ENCODE results near the gene COL18A1.

Gene COL18A1

DNA sequence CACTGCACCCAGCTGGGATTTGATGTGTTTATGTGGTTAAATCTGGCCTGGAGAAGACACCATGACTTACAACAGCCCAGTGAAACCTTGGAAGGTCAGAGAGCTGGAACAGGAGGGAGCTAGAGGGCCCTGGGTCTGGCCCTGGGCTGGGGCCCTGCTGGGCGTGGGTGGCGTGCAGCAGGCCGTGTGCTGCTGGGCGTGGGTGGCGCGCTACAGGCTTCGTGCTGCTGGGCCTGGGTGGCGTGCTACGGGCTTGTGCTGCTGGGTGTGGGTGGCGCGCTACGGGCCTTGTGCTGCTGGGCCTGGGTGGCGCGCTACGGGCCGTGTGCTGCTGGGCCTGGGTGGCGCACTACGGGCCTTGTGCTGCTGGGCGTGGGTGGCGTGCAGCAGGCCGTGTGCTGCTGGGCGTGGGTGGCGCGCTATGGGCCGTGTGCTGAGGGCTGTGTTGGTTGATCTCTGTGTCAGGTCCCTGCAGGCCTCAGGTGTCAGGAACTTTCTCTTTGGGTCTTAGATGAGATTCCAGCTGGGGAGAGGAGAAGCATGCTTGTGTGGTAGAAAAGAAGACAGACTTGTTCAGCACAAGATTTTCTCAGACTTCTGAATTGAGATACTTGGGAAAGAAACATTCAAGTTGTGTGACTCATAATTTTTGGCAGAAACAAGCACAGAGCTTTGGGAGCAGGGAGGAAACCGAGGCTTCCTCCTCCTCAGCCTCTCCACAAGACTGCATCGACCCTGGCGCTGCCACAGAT is 66.0 kb downstream of the COL18A1 start:
- no peak for DNase-seq

DNA sequence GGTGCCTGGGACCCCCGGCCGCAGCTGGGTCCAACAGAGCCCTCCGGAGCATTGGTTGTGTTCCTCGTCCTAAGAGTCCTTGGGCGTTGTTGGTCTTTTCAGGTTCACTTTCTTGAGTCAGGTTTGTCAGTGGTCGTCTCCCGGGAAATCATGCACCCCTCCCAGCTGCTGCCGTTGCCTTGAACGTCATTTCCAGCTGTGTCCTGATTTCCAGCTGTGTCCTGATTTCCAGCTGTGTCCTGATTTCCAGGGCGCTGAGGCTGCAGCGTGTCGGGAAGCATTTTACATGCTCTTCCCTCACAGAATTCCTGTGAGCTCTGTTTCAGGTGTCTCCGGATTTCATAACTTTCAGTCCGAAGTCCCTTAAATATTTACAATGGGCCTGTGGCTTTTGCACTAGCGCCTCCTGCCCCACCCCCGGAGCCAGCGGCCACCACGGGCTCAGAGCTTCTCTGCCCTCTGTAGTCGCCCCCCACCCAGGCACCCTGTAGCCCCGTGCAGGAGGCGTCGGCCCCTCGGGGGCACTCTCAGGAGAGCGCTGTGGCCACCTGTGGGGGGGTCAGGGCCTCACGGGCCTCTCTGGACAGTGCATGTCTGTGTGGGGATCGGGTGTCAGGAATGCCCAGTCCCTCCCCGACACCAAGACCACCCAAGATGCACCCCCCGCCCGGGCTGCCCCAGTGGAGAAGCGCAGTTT is 66.7 kb downstream of the COL18A1 start:
- no peak for DNase-seq

DNA sequence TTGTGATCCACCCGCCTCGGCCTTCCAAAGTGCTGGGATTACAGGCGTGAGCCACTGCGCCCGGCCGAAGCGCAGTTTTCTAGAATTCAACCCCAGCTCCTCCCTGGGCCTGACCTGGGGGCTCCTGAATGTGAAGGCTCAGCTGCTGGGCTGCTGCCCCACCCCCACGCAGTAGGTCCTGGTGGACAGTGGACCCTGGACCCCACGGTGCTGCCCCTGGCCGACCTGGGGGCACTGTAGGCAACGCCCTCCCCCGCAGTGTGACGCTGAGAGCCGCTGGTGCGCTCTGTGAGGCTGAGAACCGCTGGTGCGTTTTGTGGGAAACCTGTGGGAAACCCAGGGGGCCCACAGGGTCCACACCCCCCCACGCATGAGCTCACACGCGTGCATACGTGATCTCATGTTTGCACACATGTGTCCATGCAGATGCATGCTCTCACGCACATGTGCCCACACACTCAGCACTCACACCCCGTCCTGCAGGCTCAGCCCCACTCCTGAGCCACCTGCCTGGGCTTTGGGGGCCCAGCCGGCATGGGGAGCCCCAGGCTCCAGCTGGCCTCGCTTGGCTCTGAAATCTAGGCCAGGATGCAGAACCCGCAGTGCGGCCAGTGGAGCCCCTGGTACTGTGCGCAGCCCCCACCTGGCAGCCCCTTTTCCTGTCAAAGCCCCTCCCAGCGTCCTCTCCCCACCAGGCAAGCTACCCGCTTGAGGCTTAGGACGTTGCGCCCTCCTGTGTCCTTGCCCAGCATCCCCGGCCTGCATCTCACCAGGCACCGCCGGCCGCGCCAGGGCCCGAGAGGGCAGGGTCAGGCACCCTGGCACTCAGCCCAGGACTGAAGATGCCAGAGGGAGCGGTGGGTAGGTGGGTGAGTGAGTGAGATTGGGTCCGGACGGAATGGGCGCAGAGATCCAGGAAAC is 67.7 kb downstream of the COL18A1 start:
- DNase-seq, result no peak

DNA sequence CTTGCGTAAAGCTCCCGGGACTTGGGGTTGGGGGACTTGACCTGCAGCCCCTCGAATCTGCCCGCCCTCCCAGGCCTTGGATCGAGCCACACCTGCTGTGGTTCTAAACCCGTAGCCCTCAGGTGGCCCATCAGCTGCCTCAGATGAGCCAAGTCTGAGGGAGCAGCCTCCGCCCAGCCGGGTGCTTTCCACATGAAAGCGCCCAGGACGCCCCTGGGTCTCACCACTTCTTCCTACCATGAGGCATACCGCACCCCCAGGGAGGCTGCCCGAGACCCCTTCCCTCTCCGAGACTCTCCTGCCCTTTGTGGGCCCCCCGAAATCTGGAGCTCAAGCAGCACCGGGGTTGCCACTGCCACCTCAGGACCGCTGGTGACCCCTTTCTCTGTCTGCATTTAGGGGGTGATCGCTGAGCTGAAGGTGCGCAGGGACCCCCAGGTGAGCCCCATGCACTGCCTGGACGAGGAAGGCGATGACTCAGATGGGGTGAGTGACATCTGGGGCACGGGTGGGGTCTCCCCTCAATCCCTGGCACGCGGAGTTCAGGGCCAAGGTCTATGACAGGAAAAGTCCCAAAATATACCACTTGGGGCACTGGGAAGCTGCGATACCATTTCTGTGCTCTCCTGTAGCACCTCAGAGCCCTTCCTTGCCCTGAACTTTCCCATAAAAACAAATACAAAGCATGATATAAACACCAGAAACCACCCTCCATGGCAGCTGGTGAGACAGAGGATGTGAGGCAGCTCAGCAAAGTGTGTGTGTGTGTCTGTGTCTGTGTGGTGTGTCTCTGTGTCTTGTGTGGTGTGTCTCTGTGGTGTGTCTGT is 68.7 kb downstream of the COL18A1 start:
- DNase-seq, result no peak

DNA sequence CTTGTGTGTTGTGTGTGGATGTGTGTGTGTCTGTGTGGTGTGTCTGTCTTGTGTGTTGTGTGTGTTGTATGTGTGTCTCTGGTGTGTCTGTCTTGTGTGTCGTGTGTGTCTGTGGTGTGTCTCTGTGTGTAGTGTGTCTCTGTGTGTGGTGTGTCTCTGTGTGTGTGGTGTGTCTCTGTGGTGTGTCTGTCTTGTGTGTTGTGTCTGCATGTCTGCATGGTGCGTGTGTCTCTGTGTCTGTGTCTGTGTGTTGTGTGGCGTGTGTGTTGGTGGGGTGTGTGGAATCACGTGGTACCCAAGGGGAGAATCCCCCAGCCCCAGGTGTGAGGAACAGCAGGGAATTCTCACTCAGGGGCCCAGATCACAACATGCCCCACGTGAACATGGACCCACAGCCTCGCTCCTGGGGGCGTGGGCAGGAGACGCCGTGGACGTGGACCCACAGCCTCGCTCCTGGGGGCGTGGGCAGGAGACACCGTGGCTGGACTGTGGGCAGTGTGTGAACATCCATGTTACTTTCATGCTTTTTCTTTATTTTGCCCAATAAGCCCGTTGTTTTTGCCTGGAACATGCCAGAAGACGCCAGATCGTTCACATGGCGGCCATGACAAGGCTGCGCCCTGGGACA is 69.5 kb downstream of the COL18A1 start:
- no peak for DNase-seq

DNA sequence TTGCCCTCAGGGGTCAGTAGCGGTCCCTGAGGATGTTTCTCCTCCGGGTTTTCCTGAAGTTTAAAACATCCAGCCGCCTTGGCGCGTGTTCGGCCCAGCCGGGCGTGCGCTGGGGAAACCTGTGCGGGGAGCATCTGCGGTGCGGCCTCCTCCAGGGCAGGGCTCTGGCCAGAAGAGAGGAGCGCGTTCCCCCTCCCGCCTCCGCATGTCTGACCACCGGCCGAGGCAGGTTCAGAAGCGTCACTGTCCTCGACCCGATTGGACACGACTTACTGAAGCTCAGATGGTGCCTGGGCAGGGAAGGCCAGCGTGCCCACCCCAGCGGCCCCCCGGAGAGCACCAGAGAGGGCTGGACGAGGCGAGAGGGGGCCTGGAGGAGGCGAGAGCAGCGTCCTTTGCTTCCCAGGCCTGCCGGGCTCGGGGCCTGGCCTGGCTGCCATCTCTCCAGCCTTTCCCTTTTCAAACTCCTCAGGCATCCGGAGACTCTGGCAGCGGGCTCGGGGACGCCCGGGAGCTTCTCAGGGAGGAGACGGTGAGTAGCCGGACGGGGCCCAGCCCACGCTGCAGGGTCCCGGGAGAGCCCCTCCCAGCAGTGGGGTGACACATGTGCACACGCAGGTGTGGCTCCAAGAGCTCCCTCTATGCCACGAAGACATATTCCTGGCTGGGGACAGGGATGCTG is 70.2 kb downstream of the COL18A1 start:
- no peak for DNase-seq

DNA sequence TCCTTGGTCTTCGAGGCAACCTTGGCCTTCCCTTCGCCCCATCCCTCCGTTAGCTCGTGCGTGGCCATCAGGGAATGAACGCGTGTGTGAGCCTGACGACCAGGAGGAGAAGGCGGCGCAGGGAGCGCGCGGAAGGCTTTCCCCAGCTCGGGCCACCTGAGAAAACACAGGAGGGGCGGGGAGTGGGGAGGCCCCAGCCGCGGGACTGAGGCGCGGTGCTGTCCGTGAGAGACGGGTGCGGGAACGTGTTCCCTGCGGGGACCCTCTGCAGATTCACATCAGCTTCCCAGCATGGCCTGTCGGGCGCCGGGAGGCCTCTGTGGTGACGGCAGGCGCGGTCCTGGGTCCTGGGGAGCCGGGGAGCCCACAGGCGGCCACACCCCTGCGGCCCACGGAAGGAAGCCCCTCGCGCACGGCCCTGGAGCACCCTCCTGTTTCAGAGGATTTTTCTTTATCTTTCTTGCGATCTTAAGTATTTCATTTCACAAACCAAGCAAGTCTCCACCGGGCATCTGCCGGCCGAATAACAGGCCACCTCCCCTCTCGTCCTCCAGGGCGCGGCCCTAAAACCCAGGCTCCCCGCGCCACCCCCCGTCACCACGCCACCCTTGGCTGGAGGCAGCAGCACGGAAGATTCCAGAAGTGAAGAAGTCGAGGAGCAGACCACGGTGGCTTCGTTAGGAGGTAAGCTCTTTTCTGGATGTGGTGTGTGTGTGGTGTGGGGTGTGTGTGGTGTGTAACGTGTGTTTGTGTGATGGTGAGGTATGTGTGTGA is 71.0 kb downstream of the COL18A1 start:
- no peak for DNase-seq

DNA sequence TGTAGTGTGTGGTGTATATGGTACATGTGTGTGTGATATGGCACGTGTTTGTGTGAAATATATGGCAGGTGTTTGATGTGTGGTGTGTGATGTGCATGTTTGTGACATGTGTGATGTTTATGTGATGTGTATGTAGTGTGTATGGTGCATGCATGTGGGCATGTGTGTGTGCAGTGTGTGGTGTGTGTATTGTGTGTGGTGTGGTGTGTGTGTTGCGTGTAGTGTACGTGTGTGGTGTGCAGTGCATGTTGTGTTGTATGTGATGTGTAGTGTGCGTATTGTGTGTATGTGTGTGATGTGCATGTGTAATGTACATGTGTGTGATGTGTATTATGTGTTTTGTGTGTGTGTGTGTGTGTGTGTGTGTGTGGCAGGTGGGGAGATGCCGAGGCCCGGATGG is 71.6 kb downstream of the COL18A1 start:
- DNase-seq, result no peak

DNA sequence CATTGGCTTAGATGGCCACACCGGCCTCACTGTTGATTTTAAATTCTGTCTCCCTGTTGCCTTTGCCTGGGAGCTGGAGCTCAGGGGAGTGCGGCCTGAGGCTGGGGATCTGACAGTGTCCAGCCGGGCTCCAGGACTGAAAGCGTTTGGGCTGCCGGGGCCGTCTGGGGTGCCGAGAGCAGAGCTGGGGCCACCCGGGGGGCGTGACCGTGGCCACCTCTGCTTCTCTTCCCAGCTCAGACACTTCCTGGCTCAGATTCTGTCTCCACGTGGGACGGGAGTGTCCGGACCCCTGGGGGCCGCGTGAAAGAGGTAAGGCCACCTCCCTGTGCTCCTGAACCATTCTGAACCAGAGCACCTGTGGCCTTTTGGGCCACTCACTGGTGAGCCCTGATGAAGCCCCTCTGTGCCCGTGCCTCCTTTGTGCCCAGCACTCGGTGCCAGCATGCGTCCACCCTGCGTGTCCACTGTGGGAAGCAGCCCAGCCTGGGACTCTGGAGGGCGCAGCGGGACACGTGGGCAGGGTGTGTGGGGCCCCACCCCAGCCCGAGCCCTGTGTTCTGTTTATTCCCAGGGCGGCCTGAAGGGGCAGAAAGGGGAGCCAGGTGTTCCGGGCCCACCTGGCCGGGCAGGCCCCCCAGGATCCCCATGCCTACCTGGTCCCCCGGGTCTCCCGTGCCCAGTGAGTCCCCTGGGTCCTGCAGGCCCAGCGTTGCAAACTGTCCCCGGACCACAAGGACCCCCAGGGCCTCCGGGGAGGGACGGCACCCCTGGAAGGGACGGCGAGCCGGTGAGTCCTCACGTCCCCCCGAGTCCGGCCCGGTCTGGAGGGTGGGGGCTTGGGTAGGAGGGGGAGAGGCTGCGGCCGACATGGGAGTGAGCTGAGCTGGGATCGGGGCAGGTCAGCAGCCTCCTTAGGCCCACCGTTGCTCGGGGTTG is 72.5 kb downstream of the COL18A1 start:
- DNase-seq, result no peak

DNA sequence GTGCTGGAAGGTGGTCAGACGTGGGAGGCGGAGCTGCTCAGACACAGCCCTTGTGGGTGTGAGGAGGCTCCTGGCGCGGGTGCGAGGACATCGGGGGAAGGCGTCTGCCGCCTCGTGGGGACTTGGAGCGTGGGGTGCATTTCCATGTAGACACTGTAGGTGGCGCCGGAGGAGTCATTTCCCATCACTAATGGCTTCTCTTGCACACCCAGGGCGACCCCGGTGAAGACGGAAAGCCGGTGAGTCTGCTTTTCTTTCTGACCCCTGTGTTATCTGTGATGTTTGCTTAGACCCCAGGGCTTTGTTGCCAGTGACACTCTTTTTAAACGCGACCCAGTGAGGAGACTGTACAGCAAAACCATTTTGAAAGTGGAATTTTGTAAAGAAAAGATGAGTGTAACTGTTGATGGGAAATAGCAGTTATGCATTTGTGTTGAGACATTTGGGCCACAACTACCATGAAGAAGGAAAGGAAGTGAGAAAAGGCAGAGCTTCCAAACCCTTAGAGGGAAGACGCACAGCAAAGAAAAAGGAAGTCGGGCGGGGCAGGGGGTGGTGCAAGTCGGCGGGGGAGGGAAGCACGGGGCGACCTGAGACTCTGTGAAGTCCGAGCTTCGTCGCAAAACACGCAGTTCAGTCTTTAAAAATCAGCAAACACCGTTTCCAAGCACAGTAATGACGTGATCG is 73.3 kb downstream of the COL18A1 start:
- DNase-seq, result no peak

DNA sequence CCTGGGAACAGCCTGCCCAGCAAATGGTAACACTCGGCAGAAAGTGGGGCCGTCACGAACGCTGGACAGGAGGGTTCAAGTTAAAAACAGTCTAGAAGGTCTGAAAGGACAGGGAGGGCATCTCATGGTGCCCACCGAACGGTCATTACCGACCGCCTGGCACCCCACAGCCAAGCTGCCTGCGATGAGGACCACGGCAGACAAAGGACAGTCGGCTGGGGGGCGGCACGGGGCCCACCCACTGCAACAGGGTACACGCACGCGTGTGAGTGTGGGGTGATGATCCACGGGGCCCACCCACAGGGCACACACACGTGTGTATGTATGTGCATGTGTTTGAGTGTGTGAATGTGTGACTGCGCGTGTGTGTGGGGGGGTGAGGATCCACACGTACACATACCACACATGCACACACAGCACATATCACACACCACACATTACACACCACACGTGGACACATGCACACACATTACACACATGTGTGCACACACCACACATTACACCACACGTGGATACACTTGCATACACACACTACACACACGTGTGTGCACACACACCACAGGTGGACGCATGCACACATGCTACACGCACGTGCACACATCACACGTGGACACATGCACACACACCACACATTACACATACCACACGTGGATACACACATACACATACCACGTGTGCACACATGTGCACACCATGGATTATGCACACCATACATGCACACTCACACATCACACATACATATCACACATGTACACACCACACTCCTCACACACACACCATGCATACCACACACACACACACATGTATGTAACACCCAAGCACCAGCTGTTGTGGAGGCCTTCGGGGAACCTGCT is 74.1 kb downstream of the COL18A1 start:
- DNase-seq, result no peak

DNA sequence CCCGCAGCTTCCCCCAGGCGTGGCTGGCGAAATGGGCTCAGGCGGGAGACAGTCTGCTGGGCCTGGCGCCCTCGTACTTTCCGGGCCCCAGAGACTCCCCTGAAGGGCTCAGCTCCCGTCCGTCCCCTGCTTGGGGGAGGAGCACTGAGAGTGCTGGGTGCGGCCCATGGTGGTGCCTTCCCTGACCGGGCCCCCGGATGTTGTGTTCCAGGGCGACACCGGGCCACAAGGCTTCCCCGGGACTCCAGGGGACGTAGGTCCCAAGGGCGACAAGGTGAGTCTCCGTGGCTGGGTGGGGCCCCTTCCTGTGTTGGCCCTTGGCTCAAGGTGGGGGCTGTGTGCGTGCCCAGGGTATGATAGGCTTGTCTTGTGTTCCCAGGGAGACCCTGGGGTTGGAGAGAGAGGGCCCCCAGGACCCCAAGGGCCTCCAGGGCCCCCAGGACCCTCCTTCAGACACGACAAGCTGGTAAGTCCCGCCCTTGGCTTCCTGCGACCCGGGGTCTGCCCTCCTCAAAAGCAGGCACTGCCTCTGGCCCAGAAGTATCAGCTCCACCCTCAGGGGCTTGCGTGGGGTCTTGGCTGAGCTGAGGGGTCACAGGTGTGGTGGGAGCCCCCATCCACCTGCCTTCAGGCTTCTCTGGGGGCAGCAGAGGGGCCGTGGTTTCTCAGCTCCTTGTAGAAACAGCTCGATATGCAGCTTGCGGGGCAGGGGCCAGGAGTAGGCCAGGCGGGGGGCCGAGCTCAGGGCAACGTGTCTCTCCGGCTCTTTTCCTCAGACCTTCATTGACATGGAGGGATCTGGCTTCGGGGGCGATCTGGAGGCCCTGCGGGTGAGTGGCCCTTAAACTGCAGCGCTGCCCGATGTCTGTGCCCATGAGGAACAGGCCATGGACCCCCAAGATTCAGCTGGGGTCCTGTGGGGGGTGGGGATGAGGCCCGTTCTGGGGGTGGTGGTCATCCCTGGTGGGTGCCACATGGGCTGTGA is 75.0 kb downstream of the COL18A1 start:
- no peak for DNase-seq

DNA sequence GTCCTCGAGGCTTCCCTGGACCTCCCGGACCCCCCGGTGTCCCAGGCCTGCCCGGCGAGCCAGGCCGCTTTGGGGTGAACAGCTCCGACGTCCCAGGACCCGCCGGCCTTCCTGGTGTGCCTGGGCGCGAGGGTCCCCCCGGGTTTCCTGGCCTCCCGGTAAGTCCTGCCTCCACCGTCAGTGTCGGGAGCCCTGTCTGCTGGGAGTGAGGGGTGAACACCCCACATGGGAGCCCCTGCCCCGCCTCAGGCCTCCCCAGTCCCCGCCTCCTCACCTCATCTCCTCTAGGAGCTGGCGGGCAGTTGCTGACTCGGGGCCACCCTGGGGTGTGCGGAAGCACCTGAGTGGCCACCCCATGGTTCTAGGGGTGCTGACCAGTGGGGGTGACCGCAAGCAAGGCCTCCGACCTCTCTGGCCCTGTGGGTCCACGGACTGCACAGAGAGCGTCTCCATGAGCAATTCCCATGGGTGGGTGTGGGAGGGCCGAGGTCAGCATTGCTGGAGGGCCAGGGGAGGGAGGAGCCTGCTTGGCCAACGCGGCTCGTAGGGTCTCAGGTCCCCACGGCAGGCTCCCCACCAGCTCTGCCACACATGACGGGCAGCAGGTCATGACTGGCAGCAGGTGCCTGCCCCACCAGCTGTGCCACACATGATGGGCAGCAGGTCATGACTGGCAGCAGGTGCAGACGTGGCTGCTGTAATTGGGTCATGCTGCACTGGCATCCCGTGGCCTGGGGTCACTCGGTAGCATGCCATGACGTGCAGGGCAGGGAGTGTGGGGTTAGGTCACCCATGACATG is 75.9 kb downstream of the COL18A1 start:
- DNase-seq, result no peak

DNA sequence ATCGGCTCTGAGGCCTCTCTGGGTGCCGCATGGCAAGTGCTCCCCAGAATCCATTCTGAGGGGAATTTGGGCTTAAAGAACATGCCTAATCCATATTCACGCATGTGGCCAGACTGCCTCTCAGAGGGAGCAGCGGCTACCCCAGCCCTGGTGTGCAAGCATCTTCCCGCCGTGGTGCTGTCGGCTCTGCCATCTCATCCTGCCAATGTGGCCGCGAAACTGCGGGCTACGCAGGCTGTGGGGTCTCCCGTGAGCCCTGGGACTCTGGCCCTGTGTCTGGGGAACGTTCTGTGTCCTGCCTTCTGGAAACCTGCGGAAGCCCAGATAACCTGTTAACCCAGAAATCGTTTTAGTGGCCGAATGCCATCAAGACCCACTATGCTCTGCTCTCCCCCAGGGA is 76.6 kb downstream of the COL18A1 start:
- no peak for DNase-seq

DNA sequence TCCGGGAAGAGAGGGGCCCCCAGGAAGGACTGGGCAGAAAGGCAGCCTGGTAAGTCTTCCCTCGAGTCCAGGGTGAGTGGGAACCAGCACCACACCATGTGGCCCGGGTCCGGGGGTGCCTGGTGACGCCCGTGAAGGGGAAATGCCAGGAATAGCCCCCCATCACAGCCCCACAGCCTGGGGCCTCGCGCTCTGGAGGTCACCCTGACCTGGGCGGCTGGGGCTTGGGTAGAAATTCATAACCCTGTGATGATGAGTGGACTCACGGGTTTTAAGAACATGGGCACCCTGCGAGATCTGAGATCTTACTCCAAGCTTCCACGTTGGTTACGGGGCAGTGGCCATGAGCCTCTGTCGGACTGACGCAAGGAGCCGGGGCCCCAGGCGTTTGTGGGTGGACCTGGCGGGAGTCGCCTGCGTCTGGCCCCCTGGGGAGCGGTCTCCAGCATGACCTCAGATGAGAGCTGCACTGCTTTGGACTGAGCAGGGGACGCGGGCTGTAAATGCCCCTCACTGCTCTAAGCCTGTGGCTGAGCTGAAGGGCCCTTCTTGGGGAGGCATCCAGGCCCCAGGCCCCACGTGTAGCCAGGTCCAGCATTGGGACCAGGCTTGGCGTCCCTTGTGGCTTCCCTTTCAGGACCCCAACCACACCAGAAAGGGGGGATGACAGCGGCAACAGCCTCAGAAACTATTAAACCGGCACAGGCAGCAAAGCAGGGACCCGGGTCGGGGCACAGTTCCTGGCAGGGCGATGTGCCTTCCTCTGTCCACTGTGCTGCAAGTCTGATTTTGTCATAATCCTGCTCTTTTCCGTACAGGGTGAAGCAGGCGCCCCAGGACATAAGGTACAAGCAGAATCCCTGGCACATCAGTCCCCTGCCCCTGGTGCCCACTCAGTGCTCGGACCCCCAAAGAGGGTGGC is 77.3 kb downstream of the COL18A1 start:
- no peak for DNase-seq

Measured in NCI-H1436 treated with DMSO at 0.1 percent for 48 hours (cell line).